AG09309 (cell line): ENCODE measurements around the gene PLCB4.

Experiments
- DNase-seq: peaks from one replicate; pipeline ENCODE4 v3.0.0-alpha.2; 2010; ENCODE audit warnings: low read depth
- H3K4me3 ChIP-seq: 2 replicates; pipeline ENCODE4 v1.5.1; 2011; ENCODE audit warnings: mild to moderate bottlenecking, low read depth, low read length, moderate library complexity; ENCODE audit not compliant: control insufficient read depth
- TF ChIP-seq, protein P1 (sequence below): IDR thresholded peaks from 2 replicates; pipeline ENCODE4 v1.5.1; 2011; ENCODE audit warnings: mild to moderate bottlenecking, low read depth, low read length, inconsistent platforms; ENCODE audit not compliant: insufficient read depth, control insufficient read depth; ENCODE audit errors: missing control alignments

The PLCB4 gene

GRCh38 chr20:9427430-9428291 lies 358.8 kb downstream of the PLCB4 start:
- TF ChIP-seq, protein P1, sequence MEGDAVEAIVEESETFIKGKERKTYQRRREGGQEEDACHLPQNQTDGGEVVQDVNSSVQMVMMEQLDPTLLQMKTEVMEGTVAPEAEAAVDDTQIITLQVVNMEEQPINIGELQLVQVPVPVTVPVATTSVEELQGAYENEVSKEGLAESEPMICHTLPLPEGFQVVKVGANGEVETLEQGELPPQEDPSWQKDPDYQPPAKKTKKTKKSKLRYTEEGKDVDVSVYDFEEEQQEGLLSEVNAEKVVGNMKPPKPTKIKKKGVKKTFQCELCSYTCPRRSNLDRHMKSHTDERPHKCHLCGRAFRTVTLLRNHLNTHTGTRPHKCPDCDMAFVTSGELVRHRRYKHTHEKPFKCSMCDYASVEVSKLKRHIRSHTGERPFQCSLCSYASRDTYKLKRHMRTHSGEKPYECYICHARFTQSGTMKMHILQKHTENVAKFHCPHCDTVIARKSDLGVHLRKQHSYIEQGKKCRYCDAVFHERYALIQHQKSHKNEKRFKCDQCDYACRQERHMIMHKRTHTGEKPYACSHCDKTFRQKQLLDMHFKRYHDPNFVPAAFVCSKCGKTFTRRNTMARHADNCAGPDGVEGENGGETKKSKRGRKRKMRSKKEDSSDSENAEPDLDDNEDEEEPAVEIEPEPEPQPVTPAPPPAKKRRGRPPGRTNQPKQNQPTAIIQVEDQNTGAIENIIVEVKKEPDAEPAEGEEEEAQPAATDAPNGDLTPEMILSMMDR = no peak
- DNase-seq = no peak

DNA sequence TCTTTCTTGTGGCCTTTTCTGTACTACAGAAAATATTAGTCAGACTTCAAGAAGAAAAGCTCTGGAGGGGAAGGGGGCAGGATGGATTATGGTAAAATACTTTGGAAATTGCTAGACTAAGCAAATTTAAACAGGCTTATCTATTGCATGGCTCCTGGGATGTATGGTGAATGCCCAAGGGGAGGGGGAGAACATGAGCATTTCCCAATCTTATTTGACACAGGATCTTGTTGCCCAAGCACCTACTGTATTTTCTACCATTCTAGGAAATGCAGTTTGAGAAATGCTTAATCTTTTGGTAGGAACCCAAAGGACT lies 359.4 kb downstream of the PLCB4 start:
- TF ChIP-seq, protein P1 = no peak
- DNase-seq = no peak
- H3K4me3 ChIP-seq = no peak overlapping the region

More at GRCh38 chr20:9427430-9428291, 358.8 kb downstream of the PLCB4 start:
- H3K4me3 ChIP-seq = no peak overlapping the region

DNA sequence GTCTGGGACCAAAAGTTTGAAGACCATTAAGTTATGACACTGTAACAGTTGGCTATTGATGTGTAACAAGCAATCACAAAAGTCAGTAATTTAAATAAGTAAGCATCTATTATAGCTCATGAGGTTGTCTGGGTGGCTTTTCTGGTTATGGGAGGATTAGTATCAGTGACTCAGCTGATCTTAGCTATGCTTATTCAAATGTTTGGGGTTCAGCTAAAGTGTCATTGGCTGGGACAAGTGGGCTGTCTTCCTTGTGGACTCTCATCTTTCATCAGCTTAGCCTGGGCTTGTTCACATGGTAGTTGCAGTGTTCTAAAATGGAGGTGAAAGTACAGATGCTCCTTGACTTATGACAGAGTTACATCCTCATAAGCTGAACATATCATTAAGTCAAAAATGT lies 370.9 kb downstream of the PLCB4 start:
- DNase-seq = no peak
- TF ChIP-seq, protein P1 = no peak
- H3K4me3 ChIP-seq = no peak overlapping the region

DNA sequence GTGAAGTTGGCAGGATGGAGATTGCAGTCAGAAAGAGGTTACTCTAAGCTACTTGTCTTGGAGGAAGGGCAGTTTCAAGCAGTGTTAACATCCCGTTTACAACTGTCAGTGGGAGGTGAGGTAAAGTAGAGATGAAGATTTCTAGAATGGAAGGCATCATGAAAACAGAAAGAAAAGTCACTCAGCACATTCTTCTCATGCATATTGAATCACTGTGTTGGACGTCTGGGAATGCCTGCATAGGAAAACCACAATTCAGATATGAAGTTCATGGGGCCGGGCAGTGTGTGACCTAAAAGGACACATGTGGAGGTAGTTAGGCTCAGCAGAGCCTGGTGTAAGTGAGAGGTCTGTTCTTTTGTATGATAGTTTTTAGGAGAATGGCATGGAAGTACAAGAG lies 372.0 kb downstream of the PLCB4 start:
- no peak overlapping the region for H3K4me3 ChIP-seq
- TF ChIP-seq, protein P1 = no peak
- DNase-seq = no peak

DNA sequence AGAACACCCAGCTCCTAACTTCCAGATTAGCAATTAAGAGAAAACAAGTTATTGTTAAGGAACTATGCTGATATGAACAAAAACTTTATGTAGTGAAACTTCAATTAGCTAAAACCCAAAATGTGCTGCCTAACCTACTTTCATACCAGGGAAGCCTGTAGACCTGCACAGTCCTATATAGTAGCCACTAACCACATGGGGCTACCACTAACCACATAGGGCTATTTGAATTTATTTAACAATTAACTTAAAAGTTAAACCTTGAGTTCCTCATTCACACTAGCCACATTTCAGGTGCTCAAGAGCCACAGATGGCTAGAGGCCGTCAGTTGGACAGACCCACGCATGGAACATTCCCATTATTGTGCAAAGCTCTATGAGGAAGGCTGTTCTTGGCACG lies 373.1 kb downstream of the PLCB4 start:
- TF ChIP-seq, protein P1 = no peak
- no peak overlapping the region for H3K4me3 ChIP-seq
- DNase-seq = no peak

- H3K4me3 ChIP-seq = no peak overlapping the region
- TF ChIP-seq, protein P1 = no peak
- DNase-seq = no peak
Observed at GRCh38 chr20:9442858-9443257, 374.0 kb downstream of the PLCB4 start.
